ENCODE measurements around the gene TSPAN16. TPM values are rescaled to one million over a fixed set of nuclear protein-coding genes. Genes with fewer than 3 reads are reported as not detected.

TSPAN16 gene
- total RNA-seq, 4 donors from 2014 or later: not detected

DNA sequence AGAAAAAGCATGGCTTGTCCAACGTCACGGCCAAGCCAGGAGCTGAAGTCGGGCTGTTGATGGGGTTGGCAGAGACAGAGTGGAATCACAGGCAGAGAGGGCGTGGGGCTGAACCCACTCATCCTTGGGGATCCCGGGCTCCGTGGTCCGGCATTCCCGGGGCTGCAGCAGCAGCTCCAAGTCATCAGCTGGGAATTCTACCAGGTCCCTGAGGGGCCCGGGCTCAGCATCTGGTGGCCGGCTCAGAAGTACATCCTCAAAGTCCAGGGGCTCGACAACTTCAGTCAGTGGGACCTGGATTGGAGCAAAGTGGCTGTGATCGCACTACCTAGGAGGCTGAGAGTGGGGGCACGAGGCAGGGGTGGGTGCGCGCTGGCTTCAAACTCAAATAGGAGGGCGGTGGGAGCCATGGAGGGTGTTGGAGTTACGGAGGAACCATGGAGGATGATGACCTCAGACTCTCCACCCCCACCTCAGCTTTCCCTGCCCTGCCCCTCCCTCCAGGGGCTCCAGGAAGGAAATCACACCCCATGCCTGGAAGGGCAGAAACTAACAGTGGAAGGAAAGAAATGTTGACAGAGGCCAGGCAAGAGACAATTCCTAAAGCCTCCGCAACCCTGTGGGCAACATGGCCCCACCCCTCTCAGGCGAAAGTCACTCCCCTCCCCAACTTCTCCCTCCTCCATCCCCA, 43.1 kb upstream of the TSPAN16 start:
- intact Hi-C loops (cut with DNase I; ENCODE audit: low total_unique reads): no loop called here
- peak overlapping the region in 2 of 4 donors; percentile 18 to 34 for H3K27ac ChIP-seq

GRCh38 chr19:11254666-11255065, 41.3 kb upstream of the TSPAN16 start:
- Histone ChIP-seq H3K9me3 (no peaks in the 10 kb centered on the region), H3K4me3 (no peak overlapping the region), H3K27me3 (no peaks in the 10 kb centered on the region), H3K4me1 (no peaks in the 10 kb centered on the region), H3K27ac (no peak overlapping the region), H3K36me3 (no peaks in the 10 kb centered on the region)
- in situ Hi-C loops (cut with MboI; ENCODE audit: low pct_ligation_motif_present in 1 of 4, low pct_unique_long_range_greater_than_20kb in 1 of 4, low sequenced_read_pairs in 3 of 4) (no loop called here), intact Hi-C loops (cut with DNase I; ENCODE audit: low total_unique reads) (no loop called here)
- 83% methylated on average over 5 of the region's 5 CpGs; no CpG with 5 or more reads in 1 of the 2 donors for WGBS, 2 donors (ENCODE audit: low coverage in 1 of 2)
- TF ChIP-seq CTCF (IDR thresholded peaks at IDR 0.05) (peak in 2 of 5 experiments; percentile 13 to 23), POLR2A (IDR thresholded peaks at IDR 0.05) (no peak)
- DNase-seq: no peak

More for the DNA sequence above, 43.1 kb upstream of the TSPAN16 start:
- in situ Hi-C loops (cut with MboI; ENCODE audit: low pct_ligation_motif_present in 1 of 4, low pct_unique_long_range_greater_than_20kb in 1 of 4, low sequenced_read_pairs in 3 of 4): no loop called here
- Histone ChIP-seq H3K36me3 (no peaks in the 10 kb centered on the region), H3K4me1 (no peaks in the 10 kb centered on the region), H3K4me3 (no peak overlapping the region), H3K9me3 (no peaks in the 10 kb centered on the region), H3K27me3 (no peaks in the 10 kb centered on the region)
- DNase-seq: no peak
- TF ChIP-seq CTCF (IDR thresholded peaks at IDR 0.05) (no peak), POLR2A (IDR thresholded peaks at IDR 0.05) (no peak), POLR2AphosphoS5 (IDR thresholded peaks at IDR 0.05) (no peak), EP300 (IDR thresholded peaks at IDR 0.05; ENCODE audit: low read depth) (no peak)
- WGBS, 2 donors (ENCODE audit: low coverage in 1 of 2): 91 to 100% methylated on average over 1 to 19 of the region's 19 CpGs

GRCh38 chr19:11256189-11256588, 39.8 kb upstream of the TSPAN16 start:
- no peak for TF ChIP-seq POLR2A (IDR thresholded peaks at IDR 0.05)
- TF ChIP-seq POLR2AphosphoS5 (IDR thresholded peaks at IDR 0.05): no peak
- TF ChIP-seq EP300 (IDR thresholded peaks at IDR 0.05; ENCODE audit: low read depth): no peak
- no peak for TF ChIP-seq CTCF (IDR thresholded peaks at IDR 0.05)
- peak overlapping the region in 3 of 4 donors; percentile 28 to 48 (median 46) for H3K27ac ChIP-seq
- in situ Hi-C loops (cut with MboI; ENCODE audit: low pct_ligation_motif_present in 1 of 4, low pct_unique_long_range_greater_than_20kb in 1 of 4, low sequenced_read_pairs in 3 of 4) (no loop called here), intact Hi-C loops (cut with DNase I; ENCODE audit: low total_unique reads) (no loop called here)
- no peak overlapping the region for H3K4me3 ChIP-seq
- no peaks in the 10 kb centered on the region for H3K9me3 ChIP-seq
- DNase-seq: no peak
- H3K27me3 ChIP-seq: no peaks in the 10 kb centered on the region
- WGBS, 2 donors (ENCODE audit: low coverage in 1 of 2): 45 to 80% methylated on average over 1 to 7 of the region's 7 CpGs
- no peaks in the 10 kb centered on the region for H3K36me3 ChIP-seq
- H3K4me1 ChIP-seq: peaks cover 0 to under 1% (median 0%) of the 10 kb centered on the region in 4 donors

DNA sequence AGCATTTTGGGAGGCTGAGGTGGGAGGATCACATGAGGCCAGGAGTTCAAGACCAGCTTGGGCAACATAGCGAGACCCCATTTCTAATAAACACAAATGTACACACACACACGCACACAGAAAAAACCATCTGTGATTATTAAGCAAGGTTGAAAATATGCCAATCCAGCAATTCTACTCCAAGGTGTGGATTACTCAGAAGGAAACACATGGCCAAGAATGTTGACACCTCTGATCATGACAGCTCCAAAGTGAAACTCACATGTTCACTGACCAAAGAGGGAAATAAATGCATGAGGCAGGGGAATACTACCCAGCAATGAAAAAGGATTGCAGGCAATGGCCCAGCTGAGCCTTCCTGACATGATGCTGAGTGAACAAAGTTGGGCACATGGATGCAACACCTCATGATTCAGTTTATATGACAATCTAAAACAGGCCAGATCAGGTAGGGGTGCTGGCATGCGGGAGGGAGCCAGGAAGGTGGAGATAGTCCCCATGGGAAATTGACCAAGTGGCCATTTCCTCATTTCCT, 38.0 kb upstream of the TSPAN16 start:
- TF ChIP-seq POLR2A (IDR thresholded peaks at IDR 0.05) (no peak), EP300 (IDR thresholded peaks at IDR 0.05; ENCODE audit: low read depth) (no peak), POLR2AphosphoS5 (IDR thresholded peaks at IDR 0.05) (no peak), CTCF (IDR thresholded peaks at IDR 0.05) (no peak)
- WGBS, 2 donors (ENCODE audit: low coverage in 1 of 2): 82 to 90% methylated on average over 2 to 3 of the region's 3 CpGs
- no peak overlapping the region for H3K27ac ChIP-seq

More for the DNA sequence above, 38.0 kb upstream of the TSPAN16 start:
- Histone ChIP-seq H3K36me3 (no peaks in the 10 kb centered on the region), H3K9me3 (no peaks in the 10 kb centered on the region), H3K27me3 (no peaks in the 10 kb centered on the region), H3K4me1 (peaks cover 4 to 12% (median 11%) of the 10 kb centered on the region in 4 donors), H3K4me3 (no peak overlapping the region)
- DNase-seq: no peak
- intact Hi-C loops (cut with DNase I; ENCODE audit: low total_unique reads) (no loop called here), in situ Hi-C loops (cut with MboI; ENCODE audit: low pct_ligation_motif_present in 1 of 4, low pct_unique_long_range_greater_than_20kb in 1 of 4, low sequenced_read_pairs in 3 of 4) (no loop called here)
